DND-41 (cell line): ENCODE results near the gene SOCS3.

Experiments
- ATAC-seq: fragments of 200-7000 bp; cut with Tn5 transposase; 3 replicates; pipeline ENCODE4 v1.9.1; 2021; ENCODE audit warnings: low read depth; ENCODE audit not compliant: insufficient read depth
- DNase-seq: peaks from one replicate; pipeline ENCODE4 v3.0.0-alpha.2; 2020
- H2AFZ ChIP-seq: 2 replicates; pipeline ENCODE4 v1.6.0; 2012; ENCODE audit warnings: low read depth, low read length
- H3K27ac ChIP-seq: 2 replicates; pipeline ENCODE4 v1.5.1; 2012; ENCODE audit warnings: low read length, inconsistent platforms
- H3K27me3 ChIP-seq: fragments of 200-600 bp; sonication (generic); 2 replicates; pipeline ENCODE4 v1.6.0; 2012; ENCODE audit warnings: low read length, mild to moderate bottlenecking, inconsistent platforms; ENCODE audit not compliant: insufficient read depth, poor library complexity
- H3K36me3 ChIP-seq: 2 replicates; pipeline ENCODE4 v1.5.1; 2012; ENCODE audit warnings: low read length, inconsistent platforms; ENCODE audit not compliant: insufficient read depth
- H3K4me1 ChIP-seq: 2 replicates; pipeline ENCODE4 v1.5.1; 2012; ENCODE audit warnings: mild to moderate bottlenecking, low read length; ENCODE audit not compliant: insufficient read depth
- H3K4me2 ChIP-seq: 2 replicates; pipeline ENCODE4 v1.6.0; 2012; ENCODE audit warnings: mild to moderate bottlenecking, moderate library complexity, low read length, inconsistent platforms; ENCODE audit not compliant: insufficient read depth
- H3K4me3 ChIP-seq, 2 experiments: fragments of 200-600 bp in 1 of 2; shearing (Covaris generic) in 1 of 2; 2 replicates each; pipeline ENCODE4 v1.5.1; 2012 to 2016; ENCODE audit warnings: inconsistent platforms in 2 of 2, low read length in 2 of 2, mild to moderate bottlenecking in 2 of 2, low read depth in 1 of 2, moderate library complexity in 1 of 2
- H3K79me2 ChIP-seq: 2 replicates; pipeline ENCODE4 v1.6.0; 2012; ENCODE audit warnings: low read length, inconsistent platforms; ENCODE audit not compliant: insufficient read depth
- H3K9ac ChIP-seq: 2 replicates; pipeline ENCODE4 v1.6.0; 2012; ENCODE audit warnings: low read depth, mild to moderate bottlenecking, inconsistent platforms, low read length, moderate library complexity
- H3K9me3 ChIP-seq: 2 replicates; pipeline ENCODE4 v1.5.1; 2012; ENCODE audit warnings: low read length, moderate library complexity, mild to moderate bottlenecking, inconsistent platforms; ENCODE audit not compliant: insufficient read depth, severe bottlenecking
- H4K20me1 ChIP-seq: 2 replicates; pipeline ENCODE4 v1.6.0; 2012; ENCODE audit warnings: low read length; ENCODE audit not compliant: insufficient read depth
- CTCF ChIP-seq: IDR thresholded peaks from 2 replicates; pipeline ENCODE4 v1.5.1; 2012; ENCODE audit warnings: borderline replicate concordance, low read length, moderate library complexity, mild to moderate bottlenecking; ENCODE audit not compliant: poor library complexity, severe bottlenecking; ENCODE audit errors: extremely low read depth
- EZH2 ChIP-seq: IDR thresholded peaks from 3 replicates; pipeline ENCODE4 v1.6.1; 2012; ENCODE audit warnings: borderline replicate concordance, low read depth, mild to moderate bottlenecking, moderate library complexity, low read length, inconsistent platforms; ENCODE audit not compliant: severe bottlenecking

SOCS3 gene

DNA sequence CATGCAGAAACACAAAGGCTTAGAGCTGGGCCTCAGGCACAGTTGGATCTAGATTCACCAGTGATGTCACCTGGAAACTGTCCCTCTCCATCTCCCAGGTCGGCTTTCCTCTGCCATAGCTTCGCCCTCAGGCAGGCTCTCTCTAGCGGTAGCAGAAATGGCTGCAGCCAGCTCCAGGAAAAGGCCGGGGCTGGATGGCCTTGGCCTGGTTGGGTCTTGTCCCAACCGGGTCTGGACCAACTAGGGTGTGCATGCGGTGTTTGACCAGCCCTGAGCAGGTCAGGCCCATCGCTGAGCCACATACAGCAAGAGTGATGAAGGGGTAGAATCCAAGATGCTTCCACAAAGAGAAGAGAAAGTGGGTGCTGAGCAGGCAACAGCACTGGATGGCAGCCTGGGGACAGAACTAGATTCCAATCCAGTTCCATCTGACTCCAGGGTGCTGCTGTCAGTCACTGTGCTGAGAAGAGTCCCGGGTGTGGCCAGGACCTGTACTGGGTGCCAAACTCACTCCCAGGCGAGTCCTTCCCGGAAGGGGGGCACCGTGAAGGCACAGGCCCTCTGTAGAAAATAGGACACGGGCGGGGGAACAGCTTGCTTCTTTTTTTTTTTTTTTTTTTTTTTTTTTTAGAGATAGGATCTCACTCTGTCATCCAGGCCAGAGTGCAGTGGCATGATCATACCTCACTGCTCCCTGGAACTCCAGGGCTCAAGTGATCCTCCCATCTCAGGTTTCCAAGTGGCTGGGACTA is 51.8 kb downstream of the SOCS3 start:
- ATAC-seq (no peak), DNase-seq (no peak)
- TF ChIP-seq CTCF: no peak
- TF ChIP-seq EZH2: no peak
- H3K27me3 ChIP-seq: peaks cover 6% of the 10 kb centered on the region
- no peak overlapping the region for H3K27ac ChIP-seq
- H3K36me3 ChIP-seq: no peaks in the 10 kb centered on the region
- no peak overlapping the region for H3K4me3 ChIP-seq
- no peaks in the 10 kb centered on the region for H3K79me2 ChIP-seq
- no peaks in the 10 kb centered on the region for H4K20me1 ChIP-seq
- no peak overlapping the region for H3K9ac ChIP-seq
- H3K4me1 ChIP-seq: no peaks in the 10 kb centered on the region
- H2AFZ ChIP-seq: no peak overlapping the region
- peaks cover 3% of the 10 kb centered on the region for H3K9me3 ChIP-seq
- no peak overlapping the region for H3K4me2 ChIP-seq

DNA sequence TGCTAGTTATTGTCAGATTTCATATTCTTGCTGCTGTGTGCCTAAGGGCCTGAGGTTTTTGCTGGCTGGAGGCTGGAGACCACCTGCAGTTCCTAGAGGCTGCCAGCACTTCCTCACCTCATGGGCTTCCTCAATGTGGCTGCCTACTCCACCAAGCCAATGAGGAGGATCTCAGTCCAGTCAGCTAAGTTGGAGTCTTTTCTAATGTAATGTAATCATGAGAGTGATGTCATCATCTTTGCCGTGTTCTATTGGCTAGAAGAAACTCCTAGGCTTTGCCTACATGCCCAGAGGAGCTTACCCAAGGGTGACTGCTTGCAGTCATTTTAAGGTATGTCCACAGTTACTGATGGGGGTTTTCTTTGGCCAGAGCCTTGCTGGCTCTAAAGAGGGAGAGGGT is 53.0 kb downstream of the SOCS3 start:
- Histone ChIP-seq H3K79me2 (no peaks in the 10 kb centered on the region), H4K20me1 (no peaks in the 10 kb centered on the region), H3K27ac (no peak overlapping the region), H3K36me3 (no peaks in the 10 kb centered on the region), H2AFZ (no peak overlapping the region), H3K9ac (no peak overlapping the region), H3K4me1 (no peaks in the 10 kb centered on the region), H3K4me3 (no peak overlapping the region), H3K4me2 (no peak overlapping the region), H3K27me3 (no peaks in the 10 kb centered on the region), H3K9me3 (peaks cover 3% of the 10 kb centered on the region)
- DNase-seq (no peak), ATAC-seq (no peak)
- TF ChIP-seq EZH2 (no peak), CTCF (no peak)
